GM10266 (cell line): ENCODE measurements around the gene LRRFIP1.
A peak's percentile ranks its signal among the peaks of the same experiment; 100 is the strongest.

Experiments used
- DNase-seq: peaks from one replicate; pipeline ENCODE4 v3.0.0; 2012; ENCODE audit errors: extremely low spot score
- TF ChIP-seq, protein P1 (sequence below): IDR thresholded peaks from 2 replicates; pipeline ENCODE4 v1.5.1; 2012; ENCODE audit warnings: mild to moderate bottlenecking, low read depth; ENCODE audit not compliant: control insufficient read depth, insufficient read depth; ENCODE audit errors: missing control alignments

Gene LRRFIP1

DNA sequence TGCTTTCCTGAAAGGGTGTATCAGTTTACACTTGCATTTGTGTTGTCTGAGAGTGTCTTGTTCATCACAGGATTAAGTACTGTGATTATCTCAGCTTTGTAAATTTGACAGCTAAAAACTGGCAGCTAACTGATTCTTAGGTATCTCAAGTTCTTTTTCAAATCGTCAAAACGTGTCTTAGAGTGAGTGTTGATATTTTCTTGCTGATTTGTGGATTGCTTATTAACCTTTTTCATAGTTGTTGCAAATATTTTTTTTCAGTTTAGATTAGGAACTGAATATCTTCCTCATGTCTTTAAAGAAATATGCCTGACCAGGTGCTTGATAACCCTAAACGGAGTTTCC, 41.9 kb downstream of the LRRFIP1 start:
- TF ChIP-seq, protein P1, sequence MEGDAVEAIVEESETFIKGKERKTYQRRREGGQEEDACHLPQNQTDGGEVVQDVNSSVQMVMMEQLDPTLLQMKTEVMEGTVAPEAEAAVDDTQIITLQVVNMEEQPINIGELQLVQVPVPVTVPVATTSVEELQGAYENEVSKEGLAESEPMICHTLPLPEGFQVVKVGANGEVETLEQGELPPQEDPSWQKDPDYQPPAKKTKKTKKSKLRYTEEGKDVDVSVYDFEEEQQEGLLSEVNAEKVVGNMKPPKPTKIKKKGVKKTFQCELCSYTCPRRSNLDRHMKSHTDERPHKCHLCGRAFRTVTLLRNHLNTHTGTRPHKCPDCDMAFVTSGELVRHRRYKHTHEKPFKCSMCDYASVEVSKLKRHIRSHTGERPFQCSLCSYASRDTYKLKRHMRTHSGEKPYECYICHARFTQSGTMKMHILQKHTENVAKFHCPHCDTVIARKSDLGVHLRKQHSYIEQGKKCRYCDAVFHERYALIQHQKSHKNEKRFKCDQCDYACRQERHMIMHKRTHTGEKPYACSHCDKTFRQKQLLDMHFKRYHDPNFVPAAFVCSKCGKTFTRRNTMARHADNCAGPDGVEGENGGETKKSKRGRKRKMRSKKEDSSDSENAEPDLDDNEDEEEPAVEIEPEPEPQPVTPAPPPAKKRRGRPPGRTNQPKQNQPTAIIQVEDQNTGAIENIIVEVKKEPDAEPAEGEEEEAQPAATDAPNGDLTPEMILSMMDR, result no peak
- DNase-seq, result no peak

- DNase-seq, result peak; percentile 46
- TF ChIP-seq, protein P1, result no peak
Observed at GRCh38 chr2:237669628-237670392, 42.4 kb downstream of the LRRFIP1 start.

- TF ChIP-seq, protein P1, result no peak
- DNase-seq, result no peak
Observed at GRCh38 chr2:237670641-237671040, 43.3 kb downstream of the LRRFIP1 start.

DNA sequence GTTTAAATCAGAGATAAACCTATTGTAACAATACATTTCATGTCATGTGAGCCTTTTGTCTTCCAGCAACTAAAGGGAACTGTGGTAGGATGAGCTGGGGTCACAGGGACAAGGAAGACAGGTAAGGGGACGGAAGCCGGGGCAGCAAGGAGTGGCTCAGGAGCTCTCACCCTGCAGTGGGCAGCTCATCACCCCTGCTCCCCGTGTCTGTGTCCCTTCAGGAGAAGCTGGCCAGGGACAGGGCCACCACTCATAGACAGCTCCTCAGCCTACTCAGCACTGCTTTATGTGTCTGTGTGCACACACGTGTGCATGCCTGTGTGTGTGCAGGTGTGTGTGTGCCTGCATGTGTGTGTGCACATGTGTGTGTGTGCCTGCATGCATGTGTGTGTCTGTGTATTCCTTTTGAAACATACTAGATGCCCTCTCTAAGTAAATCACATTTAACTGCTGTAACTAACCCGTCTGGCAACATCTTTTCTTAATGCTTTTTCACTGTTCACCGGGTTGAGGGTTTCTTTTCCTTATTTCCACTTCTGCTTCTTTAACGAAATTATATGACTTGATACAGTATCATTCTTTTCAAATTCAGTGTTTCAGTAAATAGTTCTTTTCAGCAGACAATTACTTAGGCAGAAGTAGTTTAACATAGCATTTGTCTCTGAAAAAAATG, 44.2 kb downstream of the LRRFIP1 start:
- TF ChIP-seq, protein P1, result no peak
- no peak for DNase-seq

DNA sequence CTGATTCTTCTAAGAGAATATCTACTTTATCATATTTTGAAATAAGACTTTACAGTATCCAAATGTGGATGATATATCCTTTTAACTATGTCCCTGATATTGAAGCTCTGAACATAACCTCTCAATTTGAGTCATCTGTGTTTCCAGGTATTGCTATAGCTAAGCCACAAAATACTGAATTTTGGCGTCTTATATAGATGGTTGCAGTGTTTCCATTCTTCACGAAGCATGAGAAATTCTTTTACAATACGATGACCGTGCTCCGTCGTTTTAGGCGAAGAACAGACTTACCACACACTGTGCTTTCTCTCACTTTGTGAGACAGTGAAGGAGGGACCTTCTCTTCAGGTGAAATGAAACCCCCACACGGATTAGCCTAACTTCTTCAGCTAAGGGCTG, 45.3 kb downstream of the LRRFIP1 start:
- TF ChIP-seq, protein P1, result no peak
- DNase-seq, result no peak

DNA sequence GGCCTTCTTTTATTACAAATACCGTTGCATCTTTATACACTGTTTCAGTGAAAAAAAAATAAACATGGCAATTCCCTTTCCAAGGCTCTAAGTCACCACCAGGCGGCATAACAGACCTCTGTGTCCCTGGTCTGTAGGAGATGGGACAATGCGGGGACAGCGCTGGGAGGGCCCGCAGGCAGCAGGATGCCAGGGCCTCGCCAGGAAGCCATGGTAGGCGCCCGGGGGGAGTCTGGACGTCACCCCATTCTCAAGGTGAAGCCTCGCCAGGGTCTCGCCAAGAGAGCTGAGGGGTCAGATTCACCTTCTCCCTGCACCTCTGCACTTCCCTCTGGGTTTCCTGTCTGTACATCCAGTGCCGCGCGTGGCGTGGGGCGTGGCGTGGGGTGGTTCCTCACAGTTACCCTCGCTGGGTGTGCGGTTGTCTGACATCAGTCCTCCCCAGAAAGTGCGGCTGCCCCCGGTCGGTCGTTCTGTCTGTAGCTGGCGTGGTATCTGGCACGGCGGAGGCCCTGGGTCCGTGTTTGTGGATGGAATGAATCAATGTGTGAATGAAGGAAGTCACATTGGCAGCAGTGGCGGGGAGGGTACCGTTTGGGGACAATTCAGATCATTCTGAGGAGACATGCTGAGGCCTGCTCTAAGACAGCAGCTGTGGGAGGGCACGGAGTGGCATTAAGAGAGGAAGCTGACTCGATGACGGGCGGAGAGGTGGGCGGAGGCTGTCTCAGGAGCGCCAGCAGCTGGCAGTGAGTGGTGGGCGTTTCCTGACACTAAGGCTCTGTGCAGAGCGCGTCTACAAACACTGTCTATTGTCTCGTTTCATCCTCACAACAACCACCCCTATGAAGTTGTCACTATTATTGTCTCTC, 46.0 kb downstream of the LRRFIP1 start:
- peak; percentile 69 for DNase-seq
- TF ChIP-seq, protein P1, result peak; percentile 72
